Activated naive CD4-positive, alpha-beta T cell treated with anti-CD3 and anti-CD28 coated beads, Interleukin-2, amount 50 U/mL, for 24 hours (primary cell): ENCODE results near the gene EZR.
"Not testable (repeated sequence)": the region's sequence is repeated elsewhere in the genome, so short reads cannot be mapped to it uniquely, and the experiment has no call there.

Source experiments
- H3K27ac Mint-ChIP-seq: one replicate; pipeline ENCODE4 v1.8.0; 2021; ENCODE audit warnings: mild to moderate bottlenecking, mixed read lengths
- H3K27me3 Mint-ChIP-seq: one replicate; pipeline ENCODE4 v1.8.0; 2021; ENCODE audit warnings: mixed read lengths
- H3K36me3 Mint-ChIP-seq: one replicate; pipeline ENCODE4 v1.8.0; 2021; ENCODE audit warnings: mixed read lengths
- H3K4me1 Mint-ChIP-seq: one replicate; pipeline ENCODE4 v1.8.0; 2021; ENCODE audit warnings: mixed read lengths
- H3K4me3 Mint-ChIP-seq: one replicate; pipeline ENCODE4 v1.8.0; 2021; ENCODE audit warnings: mild to moderate bottlenecking, mixed read lengths
- H3K9me3 Mint-ChIP-seq: one replicate; pipeline ENCODE4 v1.8.0; 2021; ENCODE audit warnings: mixed read lengths

The EZR gene

GRCh38 chr6:158849899-158850806 is 31.0 kb upstream of the EZR start:
- no peaks in the 10 kb centered on the region for H3K27me3 Mint-ChIP-seq
- H3K4me1 Mint-ChIP-seq = peaks cover 18% of the 10 kb centered on the region
- no peaks in the 10 kb centered on the region for H3K9me3 Mint-ChIP-seq
- H3K36me3 Mint-ChIP-seq = peaks cover 2% of the 10 kb centered on the region
- peak overlapping the region; percentile 62 for H3K4me3 Mint-ChIP-seq
- H3K27ac Mint-ChIP-seq = peak overlapping the region; percentile 78

- no peak overlapping the region for H3K4me3 Mint-ChIP-seq
- no peak overlapping the region for H3K27ac Mint-ChIP-seq
- no peaks in the 10 kb centered on the region for H3K27me3 Mint-ChIP-seq
- H3K36me3 Mint-ChIP-seq = peaks cover 2% of the 10 kb centered on the region
- no peaks in the 10 kb centered on the region for H3K9me3 Mint-ChIP-seq
- H3K4me1 Mint-ChIP-seq = peaks cover 18% of the 10 kb centered on the region
Observed at GRCh38 chr6:158848490-158848895, 29.3 kb upstream of the EZR start.

GRCh38 chr6:158847786-158848185 is 28.6 kb upstream of the EZR start:
- no peaks in the 10 kb centered on the region for H3K9me3 Mint-ChIP-seq
- no peak overlapping the region for H3K4me3 Mint-ChIP-seq
- no peak overlapping the region for H3K27ac Mint-ChIP-seq
- H3K36me3 Mint-ChIP-seq = peaks cover 2% of the 10 kb centered on the region
- H3K4me1 Mint-ChIP-seq = peaks cover 18% of the 10 kb centered on the region
- no peaks in the 10 kb centered on the region for H3K27me3 Mint-ChIP-seq

GRCh38 chr6:158847012-158847529 is 27.9 kb upstream of the EZR start:
- Mint-ChIP-seq H3K36me3 (peaks cover 2% of the 10 kb centered on the region), H3K27me3 (no peaks in the 10 kb centered on the region), H3K4me1 (peaks cover 18% of the 10 kb centered on the region), H3K4me3 (no peak overlapping the region), H3K27ac (no peak overlapping the region), H3K9me3 (no peaks in the 10 kb centered on the region)

GRCh38 chr6:158843751-158844683 is 24.8 kb upstream of the EZR start:
- no peak overlapping the region for H3K27ac Mint-ChIP-seq
- H3K36me3 Mint-ChIP-seq = peaks cover 2% of the 10 kb centered on the region
- H3K4me3 Mint-ChIP-seq = no peak overlapping the region
- H3K27me3 Mint-ChIP-seq = no peaks in the 10 kb centered on the region
- H3K9me3 Mint-ChIP-seq = peaks cover 4% of the 10 kb centered on the region
- H3K4me1 Mint-ChIP-seq = peaks cover 1% of the 10 kb centered on the region

- Mint-ChIP-seq H3K27me3 (no peaks in the 10 kb centered on the region), H3K27ac (no peak overlapping the region), H3K36me3 (peaks cover 2% of the 10 kb centered on the region), H3K4me1 (no peaks in the 10 kb centered on the region), H3K9me3 (peaks cover 4% of the 10 kb centered on the region), H3K4me3 (no peak overlapping the region)
Observed at GRCh38 chr6:158841358-158841757, 22.2 kb upstream of the EZR start.

- H3K4me3 Mint-ChIP-seq = no peak overlapping the region
- peaks cover 4% of the 10 kb centered on the region for H3K9me3 Mint-ChIP-seq
- peaks cover 2% of the 10 kb centered on the region for H3K36me3 Mint-ChIP-seq
- no peaks in the 10 kb centered on the region for H3K27me3 Mint-ChIP-seq
- H3K4me1 Mint-ChIP-seq = no peaks in the 10 kb centered on the region
- H3K27ac Mint-ChIP-seq = no peak overlapping the region
Observed at GRCh38 chr6:158840465-158840864, 21.3 kb upstream of the EZR start.

GRCh38 chr6:158839796-158840195 is 20.6 kb upstream of the EZR start:
- Mint-ChIP-seq H3K36me3 (peaks cover 2% of the 10 kb centered on the region), H3K9me3 (peaks cover 4% of the 10 kb centered on the region), H3K27ac (no peak overlapping the region), H3K4me3 (no peak overlapping the region), H3K4me1 (no peaks in the 10 kb centered on the region), H3K27me3 (no peaks in the 10 kb centered on the region)

- H3K4me3 Mint-ChIP-seq, H3K4me1 Mint-ChIP-seq, H3K9me3 Mint-ChIP-seq, H3K27me3 Mint-ChIP-seq, H3K36me3 Mint-ChIP-seq, H3K27ac Mint-ChIP-seq: not testable (repeated sequence)
Observed at GRCh38 chr6:158838790-158839189, 19.6 kb upstream of the EZR start.

GRCh38 chr6:158837684-158838625 is 18.8 kb upstream of the EZR start:
- H3K4me1 Mint-ChIP-seq = no peaks in the 10 kb centered on the region
- H3K4me3 Mint-ChIP-seq = no peak overlapping the region
- no peak overlapping the region for H3K27ac Mint-ChIP-seq
- H3K36me3 Mint-ChIP-seq = peaks cover 2% of the 10 kb centered on the region
- H3K27me3 Mint-ChIP-seq = no peaks in the 10 kb centered on the region
- peaks cover 4% of the 10 kb centered on the region for H3K9me3 Mint-ChIP-seq

GRCh38 chr6:158836625-158837311 is 17.6 kb upstream of the EZR start:
- peaks cover 2% of the 10 kb centered on the region for H3K36me3 Mint-ChIP-seq
- no peak overlapping the region for H3K4me3 Mint-ChIP-seq
- no peaks in the 10 kb centered on the region for H3K4me1 Mint-ChIP-seq
- H3K27me3 Mint-ChIP-seq = no peaks in the 10 kb centered on the region
- peaks cover 4% of the 10 kb centered on the region for H3K9me3 Mint-ChIP-seq
- H3K27ac Mint-ChIP-seq = no peak overlapping the region

- peaks cover 4% of the 10 kb centered on the region for H3K9me3 Mint-ChIP-seq
- peaks cover 2% of the 10 kb centered on the region for H3K36me3 Mint-ChIP-seq
- no peaks in the 10 kb centered on the region for H3K4me1 Mint-ChIP-seq
- no peak overlapping the region for H3K4me3 Mint-ChIP-seq
- no peaks in the 10 kb centered on the region for H3K27me3 Mint-ChIP-seq
- H3K27ac Mint-ChIP-seq = no peak overlapping the region
Observed at GRCh38 chr6:158835616-158836221, 16.6 kb upstream of the EZR start.

GRCh38 chr6:158834675-158835385 is 15.7 kb upstream of the EZR start:
- H3K27me3 Mint-ChIP-seq = no peaks in the 10 kb centered on the region
- no peaks in the 10 kb centered on the region for H3K9me3 Mint-ChIP-seq
- no peaks in the 10 kb centered on the region for H3K4me1 Mint-ChIP-seq
- no peak overlapping the region for H3K4me3 Mint-ChIP-seq
- no peak overlapping the region for H3K27ac Mint-ChIP-seq
- no peaks in the 10 kb centered on the region for H3K36me3 Mint-ChIP-seq

GRCh38 chr6:158832807-158833206 is 13.6 kb upstream of the EZR start:
- H3K27ac Mint-ChIP-seq, H3K9me3 Mint-ChIP-seq, H3K4me1 Mint-ChIP-seq, H3K4me3 Mint-ChIP-seq, H3K27me3 Mint-ChIP-seq, H3K36me3 Mint-ChIP-seq: not testable (repeated sequence)
